Hepatocyte (in vitro differentiated cells): ENCODE data around the gene TMEM168.

ENCODE experiments used
- EZH2 ChIP-seq: fragments of 200-600 bp; sonication (generic); IDR thresholded peaks from 2 replicates; pipeline ENCODE4 v1.6.1; 2016; ENCODE audit warnings: antibody characterized with exemption, mild to moderate bottlenecking, borderline replicate concordance
- TF ChIP-seq, protein P1 (sequence below): fragments of 200-600 bp; sonication (generic); IDR thresholded peaks from 2 replicates; pipeline ENCODE4 v1.5.1; 2016; ENCODE audit warnings: antibody characterized with exemption, mild to moderate bottlenecking; ENCODE audit not compliant: poor library complexity

DNA sequence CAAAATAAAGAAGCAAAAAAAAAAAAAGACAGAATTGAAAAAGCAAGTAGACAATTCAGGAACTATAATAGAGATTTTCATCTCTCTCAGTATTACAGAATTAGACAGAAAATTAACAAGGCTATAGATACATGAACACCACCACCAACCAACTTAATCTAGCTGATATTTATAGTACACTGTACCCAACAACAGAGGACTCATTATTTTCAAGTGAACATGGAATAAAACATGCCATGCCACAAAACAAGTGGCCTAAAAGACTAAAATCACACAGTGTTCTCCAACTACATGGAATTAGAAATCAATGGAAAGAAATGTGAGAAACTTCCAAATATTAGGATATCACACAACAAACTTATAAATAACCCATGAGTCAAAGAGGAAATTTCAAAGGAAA is 9.1 kb downstream of the TMEM168 start:
- TF ChIP-seq, protein P1, sequence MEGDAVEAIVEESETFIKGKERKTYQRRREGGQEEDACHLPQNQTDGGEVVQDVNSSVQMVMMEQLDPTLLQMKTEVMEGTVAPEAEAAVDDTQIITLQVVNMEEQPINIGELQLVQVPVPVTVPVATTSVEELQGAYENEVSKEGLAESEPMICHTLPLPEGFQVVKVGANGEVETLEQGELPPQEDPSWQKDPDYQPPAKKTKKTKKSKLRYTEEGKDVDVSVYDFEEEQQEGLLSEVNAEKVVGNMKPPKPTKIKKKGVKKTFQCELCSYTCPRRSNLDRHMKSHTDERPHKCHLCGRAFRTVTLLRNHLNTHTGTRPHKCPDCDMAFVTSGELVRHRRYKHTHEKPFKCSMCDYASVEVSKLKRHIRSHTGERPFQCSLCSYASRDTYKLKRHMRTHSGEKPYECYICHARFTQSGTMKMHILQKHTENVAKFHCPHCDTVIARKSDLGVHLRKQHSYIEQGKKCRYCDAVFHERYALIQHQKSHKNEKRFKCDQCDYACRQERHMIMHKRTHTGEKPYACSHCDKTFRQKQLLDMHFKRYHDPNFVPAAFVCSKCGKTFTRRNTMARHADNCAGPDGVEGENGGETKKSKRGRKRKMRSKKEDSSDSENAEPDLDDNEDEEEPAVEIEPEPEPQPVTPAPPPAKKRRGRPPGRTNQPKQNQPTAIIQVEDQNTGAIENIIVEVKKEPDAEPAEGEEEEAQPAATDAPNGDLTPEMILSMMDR, result no peak
- no peak for TF ChIP-seq EZH2
